GM10847 (cell line): ENCODE data around the gene POM121C.
"Not testable (repeated sequence)": the region's sequence is repeated elsewhere in the genome, so short reads cannot be mapped to it uniquely, and the experiment has no call there.

Experiments
- POLR2A ChIP-seq: IDR thresholded peaks from 2 replicates; pipeline ENCODE4 v1.6.1; 2011; ENCODE audit not compliant: insufficient read length; ENCODE audit errors: extremely low read depth

Gene POM121C

DNA sequence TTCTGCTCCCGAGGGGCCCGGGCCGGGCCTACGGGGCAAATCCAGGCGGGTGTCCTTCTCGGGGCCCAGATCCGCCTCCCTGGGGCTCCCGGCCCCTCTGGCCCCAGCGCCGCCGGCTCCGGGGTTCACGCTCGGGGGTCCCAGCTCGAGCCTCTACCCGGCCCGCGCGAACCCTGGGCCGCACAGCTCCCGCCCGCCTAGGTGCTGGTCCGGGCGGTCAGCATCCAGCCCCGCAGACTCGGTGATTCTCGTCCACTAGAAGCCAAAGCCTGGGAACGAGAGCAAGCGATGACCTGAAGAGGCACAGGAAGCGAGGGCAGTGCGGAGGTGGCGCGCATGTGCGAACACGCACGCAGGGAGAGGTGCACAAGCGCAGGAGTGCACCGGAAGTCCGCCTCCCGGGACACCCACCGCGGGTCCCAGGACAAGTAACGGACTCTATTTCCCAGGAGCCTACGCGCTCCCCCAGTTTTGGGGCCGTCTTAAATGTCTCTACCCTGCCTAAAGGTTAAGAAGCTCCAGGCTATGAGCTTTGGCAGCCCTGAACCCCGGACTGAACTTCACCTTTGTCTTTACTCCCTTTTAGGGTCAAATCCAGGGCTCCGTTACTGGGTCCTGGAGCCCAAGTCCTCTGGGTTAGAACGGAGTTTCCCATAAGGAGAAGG, at the start of gene POM121C:
POM121C (minus strand) TSS at position 321 of the 665 bp plus-strand sequence. CDS start 44,803 bp downstream, outside the sequence.
- peak; percentile 69 for TF ChIP-seq POLR2A

DNA sequence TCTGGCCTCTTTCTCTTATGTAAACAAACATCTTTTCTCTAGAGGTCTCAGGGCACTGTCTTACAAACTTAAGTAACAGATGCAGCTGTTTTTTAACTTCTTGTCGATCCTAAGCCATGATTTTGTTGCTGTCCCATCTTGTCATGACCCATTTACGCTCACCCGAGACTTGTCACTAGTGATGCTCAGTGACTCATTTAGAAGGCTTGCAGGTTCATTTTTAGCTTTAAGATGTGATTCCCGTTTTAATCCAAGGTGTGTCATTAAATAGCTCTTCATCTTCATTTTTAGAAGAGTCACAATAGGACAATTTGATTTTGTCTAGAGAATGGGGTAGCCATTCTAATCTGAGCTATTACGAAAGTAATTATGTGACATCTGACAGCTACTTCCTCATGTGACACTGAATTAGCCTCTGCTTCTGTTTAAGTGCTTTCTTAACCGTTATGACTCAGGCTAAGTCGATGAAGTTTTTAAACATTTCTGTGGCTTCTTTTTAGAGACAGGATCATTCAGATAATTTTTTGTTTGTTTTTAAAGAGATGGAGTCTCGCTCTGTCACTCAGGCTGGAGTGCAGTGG, 48.7 kb upstream of the POM121C start:
- TF ChIP-seq POLR2A: no peak

DNA sequence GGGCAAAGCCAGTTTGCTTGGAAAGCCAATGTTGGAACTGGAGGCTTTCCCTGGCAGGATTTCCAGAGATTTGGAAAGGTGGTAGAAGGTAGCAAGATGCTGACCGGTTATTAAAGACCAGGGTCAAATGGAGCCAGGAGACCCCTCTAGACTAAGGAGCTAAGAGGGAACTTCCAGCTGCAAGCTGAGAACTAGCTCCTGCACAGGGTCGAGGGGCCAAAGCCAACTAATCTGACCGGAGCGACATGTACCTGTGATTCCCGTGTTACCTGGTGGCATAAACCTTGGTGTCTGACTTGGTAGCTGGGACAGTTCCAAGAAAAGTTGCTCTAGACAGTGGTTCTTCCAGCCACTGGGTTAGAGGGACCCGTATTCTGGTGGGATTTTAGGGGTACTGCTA, 47.8 kb upstream of the POM121C start:
- no peak for TF ChIP-seq POLR2A

DNA sequence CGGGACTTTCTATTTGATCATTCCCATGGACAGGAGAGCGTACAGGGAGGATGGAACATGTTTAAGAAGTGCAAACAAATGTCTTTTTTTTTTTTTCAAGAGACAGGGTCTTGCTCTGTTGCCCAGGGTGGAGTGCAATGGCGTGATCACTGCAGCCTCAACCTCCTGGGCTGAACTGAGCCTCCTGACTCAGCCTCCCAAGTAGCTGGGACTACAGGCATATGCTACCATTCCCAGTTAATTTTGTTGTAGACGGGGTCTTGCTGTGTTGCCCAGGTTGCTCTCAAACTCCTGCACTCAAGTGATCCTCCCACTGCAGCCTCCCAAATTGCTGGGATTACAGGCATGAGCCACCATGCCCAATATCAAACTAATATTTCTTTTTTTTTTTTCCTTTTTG, 46.5 kb upstream of the POM121C start:
- TF ChIP-seq POLR2A: no peak

DNA sequence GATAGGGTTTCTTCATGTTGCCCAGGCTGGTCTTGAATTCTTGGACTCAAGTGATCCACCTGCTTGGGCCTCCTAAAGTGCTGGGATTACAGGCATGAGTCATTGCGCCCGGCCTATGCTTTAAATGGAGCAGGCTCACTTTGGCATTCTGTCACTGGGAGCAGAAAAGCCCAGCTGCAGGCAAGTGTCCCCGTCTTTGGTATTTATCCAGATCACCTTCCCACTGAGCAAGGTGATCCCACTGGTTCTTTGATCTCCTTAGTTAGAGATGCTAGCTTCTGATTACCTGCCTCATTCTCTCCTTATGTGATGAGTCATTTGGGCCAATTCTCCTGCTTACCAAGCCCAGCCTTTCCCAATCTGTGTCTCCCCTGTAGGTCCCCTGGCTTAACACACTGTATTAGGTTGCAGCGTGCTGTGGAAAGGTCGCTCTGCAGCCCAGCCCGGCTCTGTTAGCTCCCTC, 45.3 kb upstream of the POM121C start:
- TF ChIP-seq POLR2A: no peak

DNA sequence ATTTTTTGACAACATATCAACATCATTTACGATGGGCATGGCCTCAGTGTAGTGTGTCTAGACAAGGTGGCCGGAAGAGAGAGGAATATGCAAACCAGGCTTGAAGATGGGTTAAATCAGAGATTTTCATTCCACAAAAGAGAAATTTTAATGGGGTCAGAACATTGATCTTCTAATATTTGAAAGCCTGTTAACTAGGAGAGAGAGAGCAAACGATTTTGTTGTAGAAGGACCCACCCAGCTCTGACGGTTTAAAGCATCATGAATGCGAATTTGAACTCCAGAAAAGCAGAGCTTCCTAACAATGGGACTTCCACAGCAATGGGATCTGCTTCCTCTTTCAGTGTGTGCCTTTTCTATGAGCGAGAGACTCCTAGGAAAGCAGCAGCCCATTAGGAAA, 5.9 kb upstream of the POM121C start, which contains the start of gene SPDYE5:
SPDYE5 (plus strand) TSS at position 301 of the 400 bp plus-strand sequence. CDS start 1,728 bp downstream, outside the sequence.
- TF ChIP-seq POLR2A: not testable (repeated sequence)

DNA sequence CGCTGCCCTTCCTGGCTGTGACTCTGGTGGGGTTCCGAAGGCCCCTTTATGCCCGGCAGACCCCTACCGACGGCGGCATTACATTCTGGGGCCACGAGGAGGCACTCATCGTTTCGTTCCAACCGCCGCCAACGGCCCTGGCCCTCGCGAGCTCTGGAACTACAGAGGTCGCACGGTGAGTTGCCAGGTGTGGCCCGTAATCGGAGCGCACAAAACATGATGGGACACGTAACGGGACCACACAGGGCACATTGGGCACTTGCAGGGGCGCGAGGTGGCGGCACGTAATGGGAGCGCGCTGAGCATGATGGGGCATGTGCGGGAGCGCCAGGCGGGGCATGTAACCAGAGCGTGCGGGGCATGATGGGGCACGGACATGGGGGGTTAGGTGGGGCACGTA, 90.8 kb downstream of the POM121C start, which contains the start of gene TRIM73:
TRIM73 (plus strand) TSS at position 301 of the 400 bp plus-strand sequence. CDS start 3,305 bp downstream, outside the sequence.
- TF ChIP-seq POLR2A: not testable (repeated sequence)
